ENCODE data around the gene CHP2.
"Not testable (repeated sequence)": the region's sequence is repeated elsewhere in the genome, so short reads cannot be mapped to it uniquely, and the experiment has no call there.

CHP2 gene

DNA sequence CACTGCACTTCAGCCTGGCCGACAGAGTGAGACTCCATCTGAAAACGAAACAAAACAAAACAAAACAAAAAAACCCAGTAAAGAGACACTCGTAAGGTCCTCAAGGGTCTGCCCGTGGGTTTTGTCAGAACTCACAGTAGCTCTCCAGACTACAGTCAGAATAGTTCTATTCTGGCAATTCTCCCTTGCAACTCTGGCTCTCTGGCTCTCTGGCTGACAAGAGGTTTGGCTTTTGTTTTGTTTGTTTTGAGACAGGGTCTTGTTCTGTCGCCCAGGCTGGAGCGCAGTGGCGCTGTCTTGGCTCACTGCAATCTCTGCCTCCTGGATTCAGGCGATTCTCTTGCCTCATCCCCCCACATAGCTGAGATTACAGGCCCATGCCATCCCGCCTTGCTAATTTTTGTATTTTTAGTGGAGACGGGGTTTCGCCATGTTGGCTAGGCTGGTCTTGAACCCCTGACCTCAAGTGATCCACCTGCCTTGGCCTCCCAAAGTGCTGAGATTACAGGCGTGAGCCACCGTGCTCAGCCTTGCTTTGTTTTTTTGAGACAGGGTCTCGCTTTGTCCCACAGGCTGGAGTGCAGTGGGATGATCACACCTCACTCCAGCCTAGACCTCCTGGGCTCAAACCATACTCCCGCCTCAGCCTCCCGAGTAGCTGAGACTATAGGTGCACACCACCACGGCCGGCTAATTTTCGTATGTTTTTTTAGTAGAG, 20.5 kb upstream of the CHP2 start:
- Mint-ChIP-seq H3K4me3 (no peak overlapping the region), H3K36me3 (no peaks in the 10 kb centered on the region), H3K9me3 (no peaks in the 10 kb centered on the region), H3K27ac (no peak overlapping the region), H3K4me1 (peaks cover 5% of the 10 kb centered on the region)
- DNase-seq (ENCODE audit: low spot score in 2 of 2), result no peak
- ATAC-seq, result no peak

DNA sequence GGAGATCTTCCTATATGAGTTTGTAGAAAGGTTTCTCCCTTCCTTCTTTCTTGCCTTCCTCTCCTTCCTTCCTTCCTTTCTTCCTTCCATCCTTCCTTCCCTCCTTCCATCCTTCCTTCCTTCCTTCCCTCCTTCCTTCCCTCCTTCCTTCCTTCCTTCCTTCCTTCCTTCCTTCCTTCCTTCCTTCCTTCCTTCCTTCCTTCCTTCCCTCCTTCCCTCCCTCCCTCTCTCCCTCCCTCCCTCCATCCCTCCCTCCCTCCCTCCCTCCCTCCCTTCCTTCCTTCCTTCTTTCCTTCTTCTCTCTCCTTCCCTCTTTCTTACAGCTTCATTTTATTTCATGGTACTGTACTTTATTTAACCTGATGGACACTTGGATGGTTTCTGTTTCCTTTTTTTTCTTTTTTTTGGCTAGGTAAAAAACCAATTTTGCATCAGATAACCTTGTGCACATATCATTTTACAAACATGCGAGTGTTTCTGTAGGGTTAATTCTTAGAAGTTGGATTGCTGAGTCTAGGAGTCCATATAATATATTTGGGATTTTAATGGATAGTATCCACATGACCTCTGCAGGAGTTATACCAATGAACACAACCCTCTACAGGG, 17.3 kb upstream of the CHP2 start:
- not testable (repeated sequence) for H3K9me3 Mint-ChIP-seq

GRCh38 chr16:23739516-23739915, 15.3 kb upstream of the CHP2 start:
- ATAC-seq (no peak), DNase-seq (ENCODE audit: low spot score in 2 of 2) (no peak)
- no peaks in the 10 kb centered on the region for H3K9me3 Mint-ChIP-seq
- H3K27ac Mint-ChIP-seq, result no peak overlapping the region
- H3K4me1 Mint-ChIP-seq, result peaks cover 5% of the 10 kb centered on the region
- H3K4me3 Mint-ChIP-seq, result no peak overlapping the region
- no peaks in the 10 kb centered on the region for H3K36me3 Mint-ChIP-seq

More for the DNA sequence above, 17.3 kb upstream of the CHP2 start:
- H3K4me3 Mint-ChIP-seq; H3K4me1 Mint-ChIP-seq; H3K36me3 Mint-ChIP-seq; DNase-seq (ENCODE audit: low spot score in 2 of 2); H3K27ac Mint-ChIP-seq; ATAC-seq: not testable (repeated sequence)

DNA sequence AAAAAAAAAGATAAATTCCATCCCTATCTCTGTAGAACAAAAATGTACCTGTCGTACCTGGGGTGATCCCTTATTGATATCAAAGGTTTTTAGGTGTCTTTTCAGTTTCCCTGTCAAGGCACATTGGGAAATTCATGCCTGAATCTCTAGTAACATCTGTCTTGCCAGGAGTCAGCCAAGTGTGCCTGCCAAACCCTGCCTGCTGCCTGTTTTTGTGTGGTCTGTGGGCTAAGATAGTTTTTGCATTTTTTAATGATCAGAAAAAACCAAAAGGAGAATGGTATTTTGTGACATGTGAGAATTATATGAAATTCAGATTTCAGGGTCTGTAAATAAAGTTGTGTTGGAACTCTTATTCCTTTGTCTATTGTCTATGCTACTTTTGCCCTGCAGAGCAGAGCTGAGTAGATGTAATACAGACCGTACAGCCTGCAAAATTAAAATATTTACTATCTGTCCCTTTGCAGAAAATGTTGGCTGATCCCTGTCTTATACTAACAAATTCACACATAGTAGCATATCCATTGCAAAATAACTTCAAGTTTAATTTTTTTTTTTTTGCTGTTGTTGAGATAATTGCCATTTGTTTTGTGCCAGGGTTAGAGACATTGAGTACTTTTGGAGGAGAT, 13.0 kb upstream of the CHP2 start:
- H3K4me1 Mint-ChIP-seq, result no peaks in the 10 kb centered on the region
- DNase-seq (ENCODE audit: low spot score in 2 of 2) (no peak), ATAC-seq (no peak)
- no peak overlapping the region for H3K4me3 Mint-ChIP-seq
- H3K27ac Mint-ChIP-seq, result no peak overlapping the region
- no peaks in the 10 kb centered on the region for H3K36me3 Mint-ChIP-seq
- H3K9me3 Mint-ChIP-seq, result peaks cover 3% of the 10 kb centered on the region

- Mint-ChIP-seq H3K4me1 (no peaks in the 10 kb centered on the region), H3K27ac (no peak overlapping the region), H3K9me3 (peaks cover 3% of the 10 kb centered on the region), H3K4me3 (no peak overlapping the region), H3K36me3 (no peaks in the 10 kb centered on the region)
- ATAC-seq (no peak), DNase-seq (ENCODE audit: low spot score in 2 of 2) (no peak)
Measured at GRCh38 chr16:23742766-23743165, 12.1 kb upstream of the CHP2 start.

GRCh38 chr16:23745263-23745662, 9.6 kb upstream of the CHP2 start:
- Mint-ChIP-seq H3K9me3 (peaks cover 3% of the 10 kb centered on the region), H3K36me3 (no peaks in the 10 kb centered on the region), H3K4me3 (no peak overlapping the region), H3K4me1 (no peaks in the 10 kb centered on the region), H3K27ac (no peak overlapping the region)
- DNase-seq (ENCODE audit: low spot score in 2 of 2) (no peak), ATAC-seq (no peak)

GRCh38 chr16:23748630-23749029, 6.2 kb upstream of the CHP2 start:
- DNase-seq (ENCODE audit: low spot score in 2 of 2) (no peak), ATAC-seq (no peak)
- Mint-ChIP-seq H3K36me3 (no peaks in the 10 kb centered on the region), H3K4me1 (no peaks in the 10 kb centered on the region), H3K9me3 (peaks cover 5% of the 10 kb centered on the region), H3K27ac (no peak overlapping the region), H3K4me3 (no peak overlapping the region)

DNA sequence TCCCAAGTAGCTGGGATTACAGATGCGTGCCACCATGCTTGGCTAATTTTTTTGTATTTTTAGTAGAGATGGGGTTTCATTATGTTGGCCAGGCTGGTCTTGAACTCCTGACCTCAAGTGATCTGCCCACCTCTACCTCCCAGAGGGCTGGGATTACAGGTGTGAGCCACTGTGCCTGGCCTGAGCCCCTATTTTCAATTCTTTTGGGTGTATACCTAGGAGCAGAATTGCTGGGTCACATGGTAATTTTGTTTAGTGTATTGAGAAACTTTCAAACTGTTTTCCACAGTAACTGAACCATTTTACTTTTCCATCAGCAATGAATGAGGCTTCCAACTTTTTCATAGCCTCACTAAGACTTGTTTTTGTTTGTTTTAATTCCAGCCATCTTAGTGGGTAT, 3.8 kb upstream of the CHP2 start:
- not testable (repeated sequence) for H3K4me3 Mint-ChIP-seq; DNase-seq (ENCODE audit: low spot score in 2 of 2); H3K36me3 Mint-ChIP-seq; ATAC-seq; H3K27ac Mint-ChIP-seq; H3K9me3 Mint-ChIP-seq; H3K4me1 Mint-ChIP-seq

GRCh38 chr16:23753908-23754593, 775 bp upstream of the CHP2 start:
- Mint-ChIP-seq H3K9me3 (peaks cover 2% of the 10 kb centered on the region), H3K36me3 (no peaks in the 10 kb centered on the region), H3K27ac (no peak overlapping the region), H3K4me3 (no peak overlapping the region), H3K4me1 (no peaks in the 10 kb centered on the region)
- ATAC-seq (no peak), DNase-seq (ENCODE audit: low spot score in 2 of 2) (no peak)

DNA sequence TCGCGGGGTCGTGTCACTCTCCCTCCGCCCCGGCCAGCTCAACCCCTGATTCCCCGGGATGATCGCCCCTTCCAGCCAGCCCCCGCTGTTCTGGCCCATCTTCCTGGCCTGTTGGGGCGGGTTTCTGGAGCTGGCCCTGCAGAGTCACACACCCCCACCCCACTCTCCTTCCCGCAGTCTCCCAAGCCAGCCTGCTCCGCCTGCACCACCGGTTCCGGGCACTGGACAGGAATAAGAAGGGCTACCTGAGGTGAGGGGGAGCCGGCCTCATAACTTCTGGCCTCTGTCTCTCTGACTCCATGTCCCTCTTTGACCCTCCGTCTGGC, 621 bp downstream of the CHP2 start:
- no peaks in the 10 kb centered on the region for H3K36me3 Mint-ChIP-seq
- H3K4me1 Mint-ChIP-seq, result no peaks in the 10 kb centered on the region
- no peak overlapping the region for H3K4me3 Mint-ChIP-seq
- H3K27ac Mint-ChIP-seq, result no peak overlapping the region
- peaks cover 2% of the 10 kb centered on the region for H3K9me3 Mint-ChIP-seq
- no peak for DNase-seq (ENCODE audit: low spot score in 2 of 2)
- ATAC-seq, result no peak

- H3K4me3 Mint-ChIP-seq, result no peak overlapping the region
- H3K9me3 Mint-ChIP-seq, result no peaks in the 10 kb centered on the region
- no peak for ATAC-seq
- H3K27ac Mint-ChIP-seq, result no peak overlapping the region
- DNase-seq (ENCODE audit: low spot score in 2 of 2), result no peak
- H3K4me1 Mint-ChIP-seq, result no peaks in the 10 kb centered on the region
- no peaks in the 10 kb centered on the region for H3K36me3 Mint-ChIP-seq
Measured at GRCh38 chr16:23757116-23757515, 2.3 kb downstream of the CHP2 start.

- H3K4me3 Mint-ChIP-seq, result no peak overlapping the region
- no peak overlapping the region for H3K27ac Mint-ChIP-seq
- H3K36me3 Mint-ChIP-seq, result no peaks in the 10 kb centered on the region
- no peak for ATAC-seq
- no peaks in the 10 kb centered on the region for H3K4me1 Mint-ChIP-seq
- H3K9me3 Mint-ChIP-seq, result no peaks in the 10 kb centered on the region
- no peak for DNase-seq (ENCODE audit: low spot score in 2 of 2)
Measured at GRCh38 chr16:23757937-23758619, 3.3 kb downstream of the CHP2 start.

- H3K27ac Mint-ChIP-seq, result no peak overlapping the region
- DNase-seq (ENCODE audit: low spot score in 2 of 2), result no peak
- ATAC-seq, result no peak
- H3K36me3 Mint-ChIP-seq, result no peaks in the 10 kb centered on the region
- no peaks in the 10 kb centered on the region for H3K4me1 Mint-ChIP-seq
- H3K9me3 Mint-ChIP-seq, result no peaks in the 10 kb centered on the region
- H3K4me3 Mint-ChIP-seq, result no peak overlapping the region
Measured at GRCh38 chr16:23765933-23766332, 11.1 kb downstream of the CHP2 start.

DNA sequence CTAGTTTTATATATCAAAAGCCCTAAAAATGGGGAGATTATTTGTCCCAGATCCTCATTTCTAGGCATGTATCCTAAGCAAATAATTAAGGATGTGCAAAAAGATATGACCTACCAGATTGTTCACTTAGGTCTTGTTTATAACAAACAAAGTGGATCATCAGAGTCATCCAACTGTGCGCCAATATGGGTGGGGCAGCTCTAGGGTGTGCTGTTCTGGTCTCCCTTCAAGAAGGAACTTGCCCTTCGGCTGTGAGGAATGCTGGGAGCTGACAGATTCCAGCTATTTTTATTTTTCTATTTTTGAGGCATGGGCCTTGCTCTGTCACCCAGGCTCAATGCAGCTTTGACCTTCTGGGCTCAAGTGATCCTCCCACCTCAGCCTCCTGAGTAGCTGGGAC, 13.8 kb downstream of the CHP2 start:
- ATAC-seq, result no peak
- Mint-ChIP-seq H3K36me3 (no peaks in the 10 kb centered on the region), H3K4me3 (no peak overlapping the region), H3K9me3 (no peaks in the 10 kb centered on the region), H3K4me1 (no peaks in the 10 kb centered on the region), H3K27ac (no peak overlapping the region)
- DNase-seq (ENCODE audit: low spot score in 2 of 2), result no peak

- no peak overlapping the region for H3K27ac Mint-ChIP-seq
- no peak overlapping the region for H3K4me3 Mint-ChIP-seq
- ATAC-seq, result no peak
- no peaks in the 10 kb centered on the region for H3K9me3 Mint-ChIP-seq
- H3K4me1 Mint-ChIP-seq, result no peaks in the 10 kb centered on the region
- no peak for DNase-seq (ENCODE audit: low spot score in 2 of 2)
- H3K36me3 Mint-ChIP-seq, result no peaks in the 10 kb centered on the region
Measured at GRCh38 chr16:23771027-23771426, 16.2 kb downstream of the CHP2 start.
